Measurements from ENCODE around the gene BCL2.
A peak's percentile ranks its signal among the peaks of the same experiment; 100 is the strongest.

DNA sequence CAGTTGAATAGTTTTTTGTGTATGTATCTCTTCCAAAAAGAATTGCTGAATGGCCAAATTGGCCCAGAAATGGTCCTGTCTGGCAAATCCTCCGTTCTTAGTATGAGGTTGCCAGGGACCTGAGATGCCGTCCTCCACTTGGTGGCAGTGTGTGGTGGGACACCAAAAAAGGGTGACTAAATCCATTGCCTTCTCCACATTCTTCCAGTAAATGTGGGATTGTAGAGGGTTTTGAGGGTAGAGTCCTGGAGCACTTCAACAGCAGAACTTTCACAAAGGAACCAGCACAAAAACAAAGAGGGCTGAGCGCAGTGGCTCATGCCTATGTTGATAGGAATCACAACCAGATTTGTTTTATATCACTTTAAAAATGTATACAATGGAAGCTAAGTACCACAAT lies 199.9 kb downstream of the BCL2 start:
- peak; percentile 96 for TF ChIP-seq CTCF (IDR thresholded peaks at IDR 0.05; ENCODE audit: low read depth, low read length)
- no peak for TF ChIP-seq EZH2phosphoT487 (IDR thresholded peaks at IDR 0.05; ENCODE audit: low read depth)
